Mucosa of stomach (tissue), 1 donor: ENCODE results near the gene P2RX3.
A peak's percentile ranks its signal among the peaks of the same experiment; 100 is the strongest.
"Not testable (repeated sequence)": the region's sequence is repeated elsewhere in the genome, so short reads cannot be mapped to it uniquely, and the experiment has no call there.

Experiments
- H3K27me3 ChIP-seq: one replicate; pipeline ENCODE4 v1.7.0; 2013; ENCODE audit warnings: mild to moderate bottlenecking, low read length; ENCODE audit not compliant: control insufficient read depth, insufficient read depth
- H3K36me3 ChIP-seq: one replicate; pipeline ENCODE4 v1.7.0; 2013; ENCODE audit warnings: low read length; ENCODE audit not compliant: control insufficient read depth, insufficient read depth
- H3K4me1 ChIP-seq: one replicate; pipeline ENCODE4 v1.7.0; 2013; ENCODE audit warnings: mild to moderate bottlenecking, low read length; ENCODE audit not compliant: control insufficient read depth, insufficient read depth
- H3K4me3 ChIP-seq: one replicate; pipeline ENCODE4 v1.7.0; 2013; ENCODE audit warnings: low read length
- H3K9ac ChIP-seq: one replicate; pipeline ENCODE4 v1.7.0; 2013; ENCODE audit warnings: mild to moderate bottlenecking, low read length, moderate library complexity
- H3K9me3 ChIP-seq: one replicate; pipeline ENCODE4 v1.7.0; 2013; ENCODE audit warnings: mild to moderate bottlenecking, low read length, moderate library complexity; ENCODE audit not compliant: control insufficient read depth
- donor health status: Pancreatic carcinoma.

P2RX3 gene

GRCh38 chr11:57338142-57338541 is at the start of gene P2RX3:
P2RX3 (plus strand) TSS chr11:57338352; CDS start chr11:57338551, 199 bp downstream.
- Histone ChIP-seq H3K4me1 (peaks cover 4% of the 10 kb centered on the region), H3K36me3 (no peaks in the 10 kb centered on the region), H3K9ac (no peak within 1 kb of the TSS), H3K27me3 (no peaks in the 10 kb centered on the region), H3K9me3 (no peaks in the 10 kb centered on the region), H3K4me3 (no peak within 1 kb of the TSS)

DNA sequence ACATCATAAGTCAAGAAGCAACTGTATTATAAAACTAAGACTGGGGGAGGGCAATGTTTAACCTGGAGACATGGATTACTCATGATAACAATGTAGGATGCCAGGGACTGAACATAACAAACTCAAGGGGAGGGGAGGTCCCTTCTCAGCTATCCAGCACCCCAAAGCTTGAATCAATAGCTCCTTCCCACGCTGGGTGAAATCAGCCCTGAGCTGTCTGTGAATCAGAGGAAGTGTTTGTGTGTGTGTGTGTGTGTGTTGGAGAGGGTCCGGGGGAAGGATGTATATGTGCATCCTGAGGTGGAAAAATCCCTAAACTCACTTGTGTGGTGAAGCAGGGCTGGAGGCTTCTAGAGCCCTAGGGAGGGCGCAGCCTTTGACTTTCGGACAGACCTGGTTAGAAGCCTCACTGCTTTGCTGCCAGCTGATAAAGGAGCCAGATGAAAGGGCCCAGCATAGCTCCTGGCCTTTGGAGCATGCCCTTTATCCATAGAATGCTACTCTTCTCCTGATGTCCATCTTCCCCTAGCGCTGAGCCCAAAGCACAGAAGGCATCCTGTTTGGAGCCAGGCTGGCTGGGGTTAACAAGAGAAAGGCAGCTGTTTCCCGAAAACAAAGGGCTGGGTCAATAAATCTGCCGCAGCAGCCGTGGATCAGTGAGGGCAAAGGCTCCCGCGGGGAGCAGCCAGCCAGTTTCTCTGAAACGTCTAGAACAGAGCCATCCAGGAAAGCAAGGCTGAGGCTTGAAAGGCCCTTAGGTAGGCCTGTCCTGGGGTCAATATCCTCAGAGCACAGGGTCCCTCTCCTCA is 49.2 kb upstream of the P2RX3 start:
- Histone ChIP-seq H3K9me3 (no peaks in the 10 kb centered on the region), H3K36me3 (no peaks in the 10 kb centered on the region), H3K27me3 (no peaks in the 10 kb centered on the region), H3K9ac (no peak overlapping the region), H3K4me1 (peaks cover 28% of the 10 kb centered on the region), H3K4me3 (no peak overlapping the region)

- Histone ChIP-seq H3K4me1 (peaks cover 38% of the 10 kb centered on the region), H3K4me3 (no peak overlapping the region), H3K9ac (no peak overlapping the region), H3K9me3 (no peaks in the 10 kb centered on the region), H3K36me3 (no peaks in the 10 kb centered on the region), H3K27me3 (no peaks in the 10 kb centered on the region)
Observed at GRCh38 chr11:57290288-57290687, 47.9 kb upstream of the P2RX3 start.

GRCh38 chr11:57294225-57295131 is 43.7 kb upstream of the P2RX3 start:
- Histone ChIP-seq H3K4me1 (peaks cover 26% of the 10 kb centered on the region), H3K9me3 (peaks cover 3% of the 10 kb centered on the region), H3K9ac (no peak overlapping the region), H3K4me3 (no peak overlapping the region), H3K27me3 (no peaks in the 10 kb centered on the region), H3K36me3 (peaks cover 7% of the 10 kb centered on the region)

- not testable (repeated sequence) for H3K9ac ChIP-seq
- H3K36me3 ChIP-seq, result peaks cover 20% of the 10 kb centered on the region
- peaks cover 25% of the 10 kb centered on the region for H3K4me1 ChIP-seq
Observed at GRCh38 chr11:57296205-57296604, 41.9 kb upstream of the P2RX3 start.

DNA sequence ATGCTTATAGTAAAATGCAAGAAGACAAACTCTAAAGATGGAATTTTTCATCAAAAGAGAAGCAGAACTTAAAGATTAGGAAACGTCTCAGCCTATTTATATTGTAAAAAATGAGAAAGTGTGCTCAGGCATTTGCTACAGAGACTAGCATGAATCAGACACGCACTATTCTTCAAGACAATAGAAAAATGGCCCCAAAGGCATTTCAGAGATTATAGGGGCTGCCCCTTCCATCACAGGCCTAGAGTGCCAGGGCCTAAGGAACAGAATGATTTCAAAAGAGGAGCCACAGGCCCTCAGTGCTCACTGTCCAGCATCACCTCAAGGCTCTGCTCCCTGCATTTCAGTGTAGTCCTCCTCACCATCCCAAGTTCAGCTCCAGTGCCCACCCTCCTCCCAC is 40.9 kb upstream of the P2RX3 start:
- H3K9ac ChIP-seq, result no peak overlapping the region
- no peak overlapping the region for H3K4me3 ChIP-seq
- peaks cover 8% of the 10 kb centered on the region for H3K9me3 ChIP-seq
- no peaks in the 10 kb centered on the region for H3K27me3 ChIP-seq
- peaks cover 20% of the 10 kb centered on the region for H3K36me3 ChIP-seq
- peaks cover 25% of the 10 kb centered on the region for H3K4me1 ChIP-seq

More at GRCh38 chr11:57296205-57296604, 41.9 kb upstream of the P2RX3 start:
- not testable (repeated sequence) for H3K27me3 ChIP-seq, H3K4me3 ChIP-seq, H3K9me3 ChIP-seq

DNA sequence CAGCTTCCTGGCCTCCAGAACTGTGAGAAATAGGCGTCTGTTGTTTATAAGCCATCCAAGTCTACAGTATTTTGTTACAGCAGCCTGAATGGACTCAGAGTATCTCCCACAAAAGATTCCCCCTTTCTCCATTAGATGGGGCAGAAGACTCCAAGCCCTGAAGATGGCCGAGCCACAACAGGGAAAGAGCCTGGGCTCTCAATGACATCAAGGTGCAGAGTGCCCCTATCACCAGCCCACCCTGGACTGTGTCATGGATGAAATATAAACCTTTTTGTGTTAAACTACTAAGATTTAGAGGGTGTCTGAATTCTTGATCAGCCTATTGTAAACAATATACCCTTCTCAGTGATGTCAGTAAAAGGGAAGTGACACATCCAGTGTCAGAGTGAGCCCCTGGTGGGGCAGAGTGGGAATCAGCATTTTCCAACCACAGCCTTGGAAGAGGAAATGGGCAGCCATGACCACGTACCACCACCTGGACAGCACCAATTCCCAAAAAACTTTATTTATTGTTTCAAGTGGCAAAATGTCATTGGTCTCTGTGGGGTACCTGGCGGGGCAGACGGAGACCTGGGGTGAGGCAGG is 38.9 kb upstream of the P2RX3 start:
- Histone ChIP-seq H3K4me1 (peaks cover 20% of the 10 kb centered on the region), H3K4me3 (no peak overlapping the region), H3K36me3 (peaks cover 28% of the 10 kb centered on the region), H3K9me3 (peaks cover 8% of the 10 kb centered on the region), H3K27me3 (no peaks in the 10 kb centered on the region), H3K9ac (no peak overlapping the region)

GRCh38 chr11:57300785-57301184 is 37.4 kb upstream of the P2RX3 start:
- no peak overlapping the region for H3K4me3 ChIP-seq
- H3K27me3 ChIP-seq, result no peaks in the 10 kb centered on the region
- H3K9me3 ChIP-seq, result peaks cover 8% of the 10 kb centered on the region
- H3K9ac ChIP-seq, result no peak overlapping the region
- H3K36me3 ChIP-seq, result peaks cover 28% of the 10 kb centered on the region
- H3K4me1 ChIP-seq, result peaks cover 24% of the 10 kb centered on the region

DNA sequence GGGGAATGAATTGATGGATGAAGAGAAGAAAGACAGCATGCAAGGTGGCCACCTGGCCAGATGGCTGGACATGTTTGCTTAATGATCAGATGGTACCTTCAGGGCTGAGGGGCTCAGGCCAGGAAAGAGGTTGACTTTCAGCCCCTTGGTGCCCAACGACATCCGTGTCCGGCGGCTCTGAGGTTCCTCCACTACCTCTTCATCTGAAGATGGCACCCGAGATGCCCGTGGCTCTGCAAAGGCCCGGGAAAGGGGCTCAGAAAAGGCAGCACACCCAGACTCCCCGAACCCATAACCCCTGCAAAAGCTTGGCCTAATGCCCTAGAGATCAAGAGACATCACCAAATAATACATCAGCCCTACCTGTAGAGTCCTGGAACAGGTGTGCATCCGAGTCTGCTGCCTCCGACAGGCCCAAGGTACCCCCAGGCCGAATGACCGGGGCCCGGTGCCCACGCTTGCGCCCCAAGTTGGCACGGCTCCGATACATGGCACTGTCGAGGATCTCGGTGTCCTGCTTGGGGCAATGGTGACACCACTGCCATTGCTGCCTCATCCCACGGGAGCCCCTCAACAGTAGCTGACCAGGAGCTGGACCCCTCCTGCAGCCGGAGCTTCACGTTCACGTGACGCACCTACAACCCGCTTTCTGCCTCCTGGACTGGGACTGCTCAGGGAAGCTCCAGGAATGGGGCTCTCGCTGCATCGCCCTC is 36.3 kb upstream of the P2RX3 start:
- Histone ChIP-seq H3K4me3 (no peak overlapping the region), H3K27me3 (no peaks in the 10 kb centered on the region), H3K9me3 (peaks cover 8% of the 10 kb centered on the region), H3K9ac (no peak overlapping the region), H3K4me1 (peaks cover 29% of the 10 kb centered on the region), H3K36me3 (peaks cover 28% of the 10 kb centered on the region)

GRCh38 chr11:57302489-57302888 is 35.7 kb upstream of the P2RX3 start:
- peaks cover 33% of the 10 kb centered on the region for H3K36me3 ChIP-seq
- no peak overlapping the region for H3K4me3 ChIP-seq
- H3K4me1 ChIP-seq, result peaks cover 35% of the 10 kb centered on the region
- H3K9ac ChIP-seq, result no peak overlapping the region
- H3K9me3 ChIP-seq, result peaks cover 8% of the 10 kb centered on the region
- H3K27me3 ChIP-seq, result no peaks in the 10 kb centered on the region

- peaks cover 43% of the 10 kb centered on the region for H3K4me1 ChIP-seq
- H3K27me3 ChIP-seq, result no peaks in the 10 kb centered on the region
- H3K4me3 ChIP-seq, result no peak overlapping the region
- H3K36me3 ChIP-seq, result peaks cover 36% of the 10 kb centered on the region
- peaks cover 8% of the 10 kb centered on the region for H3K9me3 ChIP-seq
- H3K9ac ChIP-seq, result peak overlapping the region; percentile 31
Observed at GRCh38 chr11:57303280-57303989, 34.7 kb upstream of the P2RX3 start.
